Umbilical cord (tissue), 2 donors: ENCODE results near the gene DESI2. TPM values are rescaled to one million over a fixed set of nuclear protein-coding genes. Genes with fewer than 3 reads are reported as not detected.

ENCODE experiments used
- DNase-seq: peaks from one replicate; pipeline ENCODE4 v3.0.0-alpha.2; 2015; ENCODE audit warnings: low spot score
- total RNA-seq: library from RNA; depleted of rRNA; stranded (reverse); fragments of >200 nt; gene quantifications from one replicate; pipeline ENCODE4 v1.2.3, GENCODE V29; 2014; ENCODE audit warnings: low replicate concordance; ENCODE audit not compliant: insufficient read depth

DESI2 gene
- 92.7 TPM for total RNA-seq

GRCh38 chr1:244652623-244653438 lies at the start of gene DESI2:
TSS of gene DESI2 (plus strand) at chr1:244653126. CDS start at chr1:244653314, 188 bp downstream.
- peak; percentile 100 for DNase-seq

GRCh38 chr1:244603498-244603897 lies 49.4 kb upstream of the DESI2 start:
- DNase-seq = peak; percentile 35

- no peak for DNase-seq
Measured at GRCh38 chr1:244605835-244606370, 47.0 kb upstream of the DESI2 start.

- no peak for DNase-seq
Measured at GRCh38 chr1:244614113-244614836, 38.7 kb upstream of the DESI2 start.

- DNase-seq = no peak
Measured at GRCh38 chr1:244614879-244615278, 38.0 kb upstream of the DESI2 start.

GRCh38 chr1:244615301-244615700 lies 37.6 kb upstream of the DESI2 start:
- DNase-seq = no peak

GRCh38 chr1:244626709-244627108 lies 26.2 kb upstream of the DESI2 start:
- DNase-seq = no peak

GRCh38 chr1:244628789-244629188 lies 24.1 kb upstream of the DESI2 start:
- DNase-seq = no peak

- DNase-seq = no peak
Measured at GRCh38 chr1:244633140-244633539, 19.8 kb upstream of the DESI2 start.

GRCh38 chr1:244634546-244634945 lies 18.4 kb upstream of the DESI2 start:
- DNase-seq = no peak

- no peak for DNase-seq
Measured at GRCh38 chr1:244636488-244637259, 16.3 kb upstream of the DESI2 start.

GRCh38 chr1:244639561-244639960 lies 13.4 kb upstream of the DESI2 start:
- DNase-seq = no peak

GRCh38 chr1:244640917-244641316 lies 12.0 kb upstream of the DESI2 start:
- no peak for DNase-seq

- no peak for DNase-seq
Measured at GRCh38 chr1:244642526-244642925, 10.4 kb upstream of the DESI2 start.

GRCh38 chr1:244642988-244643387 lies 9.9 kb upstream of the DESI2 start:
- DNase-seq = no peak

- no peak for DNase-seq
Measured at GRCh38 chr1:244645414-244645813, 7.5 kb upstream of the DESI2 start.

- DNase-seq = no peak
Measured at GRCh38 chr1:244645890-244646289, 7.0 kb upstream of the DESI2 start.

- no peak for DNase-seq
Measured at GRCh38 chr1:244647819-244648218, 5.1 kb upstream of the DESI2 start.

- peak; percentile 5 for DNase-seq
Measured at GRCh38 chr1:244651956-244652622, 837 bp upstream of the DESI2 start.

- DNase-seq = peak; percentile 12
Measured at GRCh38 chr1:244653439-244654107, 647 bp downstream of the DESI2 start.
